ENCODE measurements around the gene CHCHD3. TPM values are rescaled to one million over a fixed set of nuclear protein-coding genes. Genes with fewer than 3 reads are reported as not detected.

CHCHD3 gene
- polyA plus RNA-seq, 5 donors, result 50.0 to 61.4 (median 50.9) TPM

DNA sequence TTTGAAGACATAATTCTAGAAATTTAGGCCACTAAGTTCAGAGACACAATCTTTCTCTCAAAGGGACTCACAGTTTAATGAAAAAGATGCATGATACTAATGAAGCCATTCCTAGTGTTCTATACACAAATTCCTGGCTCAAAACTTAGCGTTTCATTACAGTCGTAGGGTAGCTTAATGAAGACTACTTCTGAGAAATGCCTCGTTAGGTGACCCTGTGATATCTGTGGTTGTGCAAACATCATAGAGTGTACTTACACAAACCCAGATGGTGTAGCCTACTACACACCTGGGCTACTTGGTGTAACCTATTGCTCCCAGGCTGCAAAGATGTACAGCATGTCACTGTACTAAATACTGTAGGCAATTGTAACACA, 488 bp upstream of the CHCHD3 start:
- no peak for DNase-seq

DNA sequence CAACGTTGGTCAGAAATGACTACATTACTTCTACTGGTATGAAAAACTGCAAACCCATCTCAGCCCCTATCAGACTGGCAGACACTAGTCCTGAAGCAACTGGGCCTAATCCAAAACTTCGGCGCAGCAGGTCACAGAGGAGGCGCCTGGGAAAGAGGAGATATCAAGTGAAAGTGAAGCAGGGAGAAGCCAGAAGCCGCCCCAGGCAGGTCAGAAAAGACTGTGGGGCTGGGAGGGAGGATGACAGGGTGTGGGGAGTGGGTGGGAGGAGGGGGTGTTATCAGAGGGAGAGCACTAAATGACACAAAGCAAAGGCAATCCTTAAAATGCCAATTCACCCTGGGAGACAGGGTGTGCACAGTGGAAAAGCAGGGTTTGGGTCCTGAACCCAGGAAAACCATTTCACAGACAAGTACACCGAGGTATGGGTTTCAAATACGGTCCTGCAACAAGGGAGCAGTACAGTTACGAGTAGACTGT, 731 bp downstream of the CHCHD3 start:
- DNase-seq, result no peak

DNA sequence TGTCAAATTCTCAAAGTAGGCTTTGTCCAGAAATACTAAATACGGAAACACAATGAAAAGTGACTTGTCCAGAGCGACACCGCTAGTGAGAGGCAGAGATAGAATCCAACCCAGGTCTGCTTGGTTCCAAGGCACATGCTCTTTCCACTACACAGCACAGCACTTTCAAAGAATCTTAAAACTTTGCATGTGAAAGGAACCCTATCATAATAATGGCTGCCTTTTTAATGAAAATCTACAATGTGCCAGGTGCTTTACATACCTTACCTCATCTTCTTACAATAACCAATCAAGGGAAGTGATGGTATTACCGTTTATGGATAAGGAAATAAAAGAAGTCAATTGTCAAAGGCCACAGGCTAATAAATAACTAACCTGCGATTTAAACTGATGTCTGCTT, 2.6 kb downstream of the CHCHD3 start:
- no peak for DNase-seq

DNA sequence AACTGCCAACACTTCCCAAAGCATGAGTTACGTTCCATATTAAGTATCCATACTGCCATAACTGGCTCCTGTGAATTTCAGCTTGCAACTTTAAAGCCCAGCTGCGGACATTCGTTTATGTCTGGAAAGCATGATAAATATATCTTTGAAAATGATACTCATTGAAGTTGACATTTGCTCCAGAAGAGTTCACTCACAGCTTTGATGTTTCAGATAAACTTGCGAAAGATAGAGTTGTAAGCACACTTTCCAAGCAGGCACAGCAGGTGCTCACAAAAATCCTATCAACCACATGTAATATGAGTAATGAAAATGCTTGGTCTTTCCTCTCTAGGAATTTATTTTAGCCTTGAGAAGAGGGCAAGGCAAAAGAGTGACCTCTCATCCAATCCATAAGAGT, 4.5 kb downstream of the CHCHD3 start:
- no peak for DNase-seq

DNA sequence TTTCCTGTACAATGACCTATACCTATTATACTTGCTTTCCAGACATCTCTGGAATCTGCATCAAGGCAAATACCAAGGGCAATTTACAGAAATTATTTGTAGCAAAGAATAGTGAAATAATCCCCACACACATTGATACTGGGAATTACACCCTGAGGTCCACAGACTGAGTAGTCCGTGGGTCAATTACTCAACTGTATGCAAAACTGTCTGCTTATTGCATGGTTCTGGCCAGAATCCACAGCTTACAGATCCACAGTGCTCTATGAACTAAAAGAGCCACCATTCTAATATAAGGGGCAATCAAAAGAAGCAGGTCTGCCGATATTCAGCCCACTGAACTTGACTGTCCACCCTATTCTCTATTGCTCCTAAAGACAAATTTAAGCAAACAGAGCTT, 5.7 kb downstream of the CHCHD3 start:
- DNase-seq, result no peak

DNA sequence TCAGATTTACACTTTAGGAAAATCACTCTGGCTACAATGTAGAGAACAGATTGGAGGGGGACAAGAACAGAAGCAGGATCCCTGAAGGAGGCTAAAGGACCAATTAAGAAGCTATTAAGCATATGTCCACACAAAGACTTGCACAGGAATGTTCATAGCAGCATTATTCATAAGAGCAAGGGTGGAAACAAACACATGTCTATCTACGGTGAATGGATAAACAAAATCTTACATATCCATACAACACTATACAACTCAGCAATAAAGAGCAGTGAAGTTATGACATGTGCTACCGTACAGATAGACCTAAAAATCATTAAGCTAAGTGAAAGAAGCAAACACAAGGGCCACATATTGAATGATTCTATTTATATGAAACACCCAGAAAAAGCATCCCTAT, 10.4 kb downstream of the CHCHD3 start:
- DNase-seq, result no peak

DNA sequence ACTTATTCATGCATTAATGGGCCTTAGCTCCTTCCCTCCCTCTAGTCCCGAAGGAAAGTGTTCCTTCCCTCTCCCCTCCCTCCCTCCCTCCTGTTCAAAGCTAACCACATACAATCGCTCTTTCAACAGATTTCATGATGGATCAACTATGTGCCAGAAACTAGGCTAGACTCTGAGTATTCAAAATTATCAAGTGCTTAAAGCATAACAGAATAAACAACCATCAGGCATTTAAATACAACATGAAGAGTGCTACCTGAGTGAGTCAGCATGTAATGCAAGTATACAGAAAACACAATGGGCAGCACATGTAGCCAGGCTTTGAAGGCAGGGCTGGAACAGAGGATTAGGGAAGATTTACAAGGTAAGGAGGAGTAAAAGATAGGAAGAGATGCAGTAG, 11.3 kb downstream of the CHCHD3 start:
- DNase-seq, result no peak

DNA sequence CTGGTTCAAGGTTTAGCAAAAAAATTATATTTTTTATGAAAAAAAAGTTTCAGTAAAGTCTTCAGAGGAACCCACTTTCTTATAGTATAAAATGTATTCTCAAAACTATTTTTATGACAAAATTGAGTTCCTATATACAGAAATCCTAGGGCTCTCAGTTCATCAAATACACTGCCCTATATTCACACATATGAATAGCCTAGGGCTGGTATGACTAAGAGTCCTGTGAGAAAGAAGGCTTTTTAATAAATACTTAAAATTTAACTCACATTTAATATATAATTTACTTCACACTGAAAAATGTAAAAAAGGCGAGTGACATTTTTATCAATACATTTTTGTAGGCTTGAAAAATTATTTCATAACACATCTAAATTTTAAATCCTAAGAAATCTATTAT, 16.6 kb downstream of the CHCHD3 start:
- DNase-seq, result no peak

DNA sequence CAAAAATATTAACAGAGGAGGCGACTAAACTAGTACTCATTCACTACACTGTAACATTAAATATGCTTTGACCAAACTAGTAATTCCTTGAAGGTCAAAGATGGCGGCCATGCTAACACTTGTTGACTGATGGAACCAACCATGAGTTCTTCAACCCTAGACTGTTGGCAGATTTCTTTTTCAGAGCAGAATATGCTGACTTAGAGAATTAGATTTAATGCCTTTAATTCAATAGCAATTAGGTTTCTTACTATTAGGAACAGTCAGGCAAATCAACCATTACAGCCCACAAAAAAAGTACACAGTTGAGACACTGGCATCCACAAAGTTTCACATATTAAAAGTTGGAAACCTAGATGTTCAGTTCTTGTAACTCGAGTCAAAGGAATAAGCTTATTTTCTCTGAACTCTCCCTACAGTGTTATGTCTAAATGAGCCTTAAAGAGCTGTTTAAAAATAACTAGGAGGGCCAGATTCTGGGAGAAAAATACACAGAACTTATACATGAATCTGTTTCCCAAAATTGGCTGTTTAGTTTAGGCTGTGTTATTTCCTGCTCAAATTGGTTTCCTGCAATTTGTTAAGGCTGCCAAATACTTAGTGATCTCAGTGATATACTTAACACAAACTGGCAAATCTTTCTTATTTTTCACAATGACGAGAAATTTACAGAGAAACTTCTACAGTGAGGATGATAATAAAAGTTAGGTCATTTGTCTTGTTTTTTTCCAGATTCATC, 17.6 kb downstream of the CHCHD3 start:
- DNase-seq, result no peak

DNA sequence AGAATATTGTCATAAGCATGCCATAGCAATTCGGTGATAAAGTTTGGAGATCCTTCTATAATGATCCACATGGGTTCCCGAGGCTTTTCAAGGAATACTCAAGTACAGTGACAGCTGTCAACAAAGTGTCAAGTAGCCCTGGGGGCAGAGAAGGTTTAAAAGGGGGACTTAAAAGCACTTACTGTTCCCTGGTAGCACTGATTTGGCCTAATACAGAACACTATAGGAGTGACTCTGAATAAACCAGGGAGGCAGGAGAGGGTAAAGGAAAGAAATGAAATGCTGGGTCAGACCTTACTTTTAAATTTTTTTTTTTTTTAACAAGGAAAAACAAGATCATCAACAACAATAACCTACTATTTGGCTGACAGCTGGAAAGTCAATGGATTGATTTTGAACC, 20.1 kb downstream of the CHCHD3 start:
- DNase-seq, result no peak

DNA sequence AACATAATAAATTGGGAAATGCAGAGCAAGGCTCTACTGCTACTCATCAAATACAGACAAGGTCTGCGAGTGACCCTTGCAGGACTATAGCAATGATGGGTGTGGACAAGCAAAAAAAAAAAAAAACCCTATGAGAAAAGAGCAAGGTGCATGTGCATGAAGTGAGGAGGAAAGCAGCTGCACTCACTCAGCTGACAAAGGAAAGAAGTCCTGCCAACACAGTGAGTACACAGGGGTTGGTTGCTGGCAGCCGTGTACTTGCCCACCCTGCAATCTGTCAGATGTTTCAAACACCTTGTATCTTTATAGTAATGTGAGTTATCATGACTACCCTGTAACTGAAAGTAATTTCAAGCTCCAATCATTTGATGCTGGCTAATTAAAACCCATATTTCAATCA, 20.5 kb downstream of the CHCHD3 start:
- DNase-seq, result no peak

DNA sequence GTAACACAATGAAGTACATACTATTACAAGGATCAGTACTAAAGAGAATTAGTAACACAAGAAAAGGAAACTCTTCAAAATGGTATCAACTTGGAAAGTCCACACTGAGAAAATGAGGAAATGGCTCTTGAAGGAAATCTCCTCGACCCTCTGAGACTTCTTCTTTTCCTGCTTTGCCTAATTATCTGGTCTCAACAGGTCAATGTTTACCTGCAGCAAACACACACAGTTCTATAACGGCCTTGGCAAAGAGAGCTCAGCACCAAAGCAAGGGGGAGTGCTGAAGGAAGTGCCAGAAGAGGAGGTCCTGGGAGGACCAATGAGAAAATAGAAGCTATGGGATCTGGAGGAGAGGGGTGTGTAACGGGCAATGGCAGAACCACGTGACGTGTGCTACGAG, 21.9 kb downstream of the CHCHD3 start:
- DNase-seq, result no peak

DNA sequence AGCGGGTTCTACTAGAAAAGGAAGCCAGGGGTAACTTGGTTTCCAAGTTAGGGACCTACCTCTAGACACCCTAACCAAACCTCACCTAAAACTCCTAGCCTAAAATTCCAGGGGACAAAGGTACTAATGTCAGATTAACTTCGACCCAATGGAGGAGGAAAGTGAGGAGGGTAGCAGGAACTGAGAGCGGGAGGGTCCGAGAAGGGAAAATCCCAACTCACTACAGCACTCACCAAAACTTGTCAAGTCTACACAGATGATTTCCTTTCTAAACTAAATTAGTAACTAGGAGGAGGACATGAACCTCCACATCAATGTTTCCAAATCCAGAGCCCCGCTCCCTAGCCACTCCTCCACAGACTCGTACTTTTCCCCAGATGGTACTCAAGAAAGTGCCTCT, 22.6 kb downstream of the CHCHD3 start:
- no peak for DNase-seq

DNA sequence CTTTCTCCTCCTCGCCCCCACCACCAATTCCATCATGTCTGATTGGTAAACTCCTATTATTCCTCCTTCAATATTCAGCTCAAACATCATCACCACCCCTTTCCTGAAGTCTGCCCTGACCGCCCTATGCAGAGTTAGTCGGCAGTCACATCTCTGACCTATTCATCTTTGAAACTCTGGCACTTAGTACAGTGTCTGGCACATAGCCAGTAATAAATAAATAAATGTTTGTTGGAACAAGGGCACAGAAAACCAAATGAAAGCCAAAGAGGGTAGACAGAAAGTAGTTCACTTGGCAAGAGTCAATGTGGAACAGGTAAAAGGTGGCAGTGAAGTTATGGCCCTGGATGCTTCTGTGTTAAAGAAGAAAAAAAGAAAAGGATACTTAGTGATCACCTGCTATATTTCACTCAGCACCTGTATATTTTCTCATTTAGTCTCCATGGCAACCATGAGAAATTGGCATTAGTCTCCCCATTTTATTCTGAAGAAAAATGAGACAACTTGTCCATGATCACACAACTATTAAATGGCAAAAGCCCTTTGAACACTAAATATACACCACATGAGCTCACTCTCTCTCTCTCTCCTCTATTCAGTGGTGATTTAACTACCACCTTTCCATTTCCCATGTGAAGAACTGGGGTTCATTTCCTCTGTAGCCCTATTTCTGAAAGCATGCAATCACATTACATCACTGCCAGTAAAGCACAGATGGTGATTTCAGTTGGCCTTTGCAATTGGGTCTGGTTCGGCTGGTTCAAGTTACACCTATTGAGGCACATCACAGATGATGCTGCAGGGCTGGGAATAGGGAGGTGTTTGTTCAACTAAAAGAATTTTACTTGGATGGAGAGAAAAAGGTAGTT, 25.3 kb downstream of the CHCHD3 start:
- no peak for DNase-seq

DNA sequence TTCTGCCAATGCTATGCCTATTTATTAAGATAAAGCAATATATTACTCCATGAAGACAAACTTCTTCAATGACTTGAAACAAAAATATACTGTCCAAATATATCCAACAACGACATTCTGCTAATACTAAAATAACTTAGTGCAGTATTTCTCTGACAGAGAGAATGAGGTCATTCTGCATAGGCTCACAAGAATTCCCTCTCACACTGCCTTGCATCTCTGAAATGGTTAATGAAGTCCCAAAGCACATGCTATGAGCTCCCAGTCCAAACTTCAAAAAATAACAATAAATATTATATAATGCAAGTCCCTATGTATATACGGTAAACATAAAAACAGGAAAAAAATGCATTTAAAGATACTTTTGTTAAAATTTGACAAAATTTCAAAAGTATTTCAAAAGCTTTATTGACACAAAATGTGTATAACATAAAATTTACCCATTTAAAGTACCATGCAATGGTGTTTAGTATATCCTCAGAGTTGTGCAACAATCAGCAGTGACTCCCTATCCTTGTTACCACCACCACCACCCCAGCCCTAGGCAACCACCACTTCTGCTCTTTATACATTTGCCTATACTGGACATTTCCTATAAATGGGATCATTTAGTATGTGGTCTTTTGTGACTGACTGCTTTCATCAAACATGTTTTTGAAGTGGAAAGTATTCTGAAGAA, 27.6 kb downstream of the CHCHD3 start:
- no peak for DNase-seq

DNA sequence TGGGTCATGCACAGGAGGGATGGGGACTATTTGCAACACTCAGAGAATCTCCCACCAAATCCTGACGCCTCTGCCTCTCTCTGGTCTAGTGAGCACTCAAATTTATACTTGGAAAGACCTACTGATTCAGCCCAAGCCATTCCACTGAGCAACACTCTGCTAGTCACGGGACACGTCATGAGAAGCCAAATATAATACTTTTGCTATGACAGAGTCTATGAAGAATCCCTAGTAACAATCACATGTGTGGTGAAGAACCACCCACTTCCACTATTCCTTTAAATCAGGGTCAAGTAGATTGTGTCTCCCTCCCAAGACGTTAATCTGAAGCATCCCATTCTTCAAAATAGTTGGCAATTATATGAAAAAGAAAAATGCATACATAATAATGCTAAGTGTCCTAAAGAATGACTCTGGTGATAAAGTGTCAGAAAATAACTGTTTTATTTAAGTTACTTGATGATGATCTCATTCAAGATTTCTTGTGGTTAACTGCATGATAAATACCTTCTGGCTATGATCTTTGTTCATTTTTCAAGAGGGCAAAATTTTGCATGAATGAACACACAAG, 28.5 kb downstream of the CHCHD3 start:
- DNase-seq, result no peak

DNA sequence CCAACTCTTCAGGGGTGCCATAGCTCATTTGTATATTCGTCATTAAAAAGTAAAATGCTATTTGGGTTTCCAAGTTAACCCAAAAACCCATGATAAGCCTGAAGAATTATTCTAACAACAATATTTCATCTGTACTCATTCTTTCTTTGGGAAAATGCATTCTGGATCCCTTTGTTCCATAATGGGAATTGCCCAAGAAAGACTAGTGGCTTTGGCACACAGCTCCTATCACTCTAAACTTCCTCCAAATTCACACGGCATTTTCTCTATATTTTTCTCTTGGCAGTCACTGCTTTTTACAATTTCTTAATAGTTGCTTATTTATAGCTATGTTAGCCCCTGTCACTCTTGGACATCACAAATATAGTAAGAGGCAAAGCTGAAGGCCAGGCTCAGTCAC, 29.1 kb downstream of the CHCHD3 start:
- no peak for DNase-seq

DNA sequence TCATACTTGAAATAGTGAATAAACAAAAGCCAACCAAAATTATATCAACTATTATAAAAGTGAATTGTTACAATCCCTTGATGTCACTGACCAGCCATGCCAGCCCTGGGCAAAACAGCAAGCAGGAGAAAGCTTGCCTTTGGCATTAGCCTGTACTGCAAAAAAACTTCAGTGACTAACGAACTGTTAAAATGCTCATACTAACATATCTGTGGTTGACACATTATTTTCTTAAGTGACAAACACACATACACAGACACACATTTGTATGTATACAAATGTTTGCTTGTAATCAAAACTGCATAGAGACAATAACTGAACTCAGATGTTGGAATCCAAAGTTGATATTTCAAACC, 29.5 kb downstream of the CHCHD3 start:
- DNase-seq, result no peak

DNA sequence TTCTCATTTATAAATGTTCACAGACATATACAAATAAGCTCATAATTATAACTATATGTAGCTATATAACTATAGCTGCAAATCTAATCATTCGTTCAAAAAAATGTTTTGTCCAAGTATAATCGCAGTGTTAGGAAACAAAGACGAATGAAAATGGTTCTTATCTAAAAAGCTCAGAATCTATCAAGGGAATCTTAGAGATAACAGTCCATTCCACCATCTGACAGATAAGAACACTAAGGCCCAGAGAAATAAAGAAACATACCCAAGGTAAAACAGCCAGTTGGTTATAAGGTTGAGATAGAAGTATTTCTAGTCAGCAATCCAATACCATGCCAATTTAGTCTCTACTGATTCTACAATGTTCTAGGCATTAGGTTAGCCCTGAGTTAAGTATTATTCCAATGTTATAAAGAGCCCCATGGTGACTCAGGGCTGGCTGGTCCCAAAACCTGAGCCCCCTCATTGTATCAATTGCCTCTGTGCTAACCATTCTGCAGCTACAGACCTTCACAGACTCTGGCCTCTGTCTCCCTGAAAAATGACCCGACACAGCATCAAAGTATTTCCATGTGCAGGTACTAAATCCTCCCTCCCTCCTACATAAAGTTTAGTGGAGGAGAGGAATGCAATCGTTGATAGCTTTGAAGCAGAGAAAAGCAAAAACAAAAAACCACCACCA, 30.0 kb downstream of the CHCHD3 start:
- no peak for DNase-seq

DNA sequence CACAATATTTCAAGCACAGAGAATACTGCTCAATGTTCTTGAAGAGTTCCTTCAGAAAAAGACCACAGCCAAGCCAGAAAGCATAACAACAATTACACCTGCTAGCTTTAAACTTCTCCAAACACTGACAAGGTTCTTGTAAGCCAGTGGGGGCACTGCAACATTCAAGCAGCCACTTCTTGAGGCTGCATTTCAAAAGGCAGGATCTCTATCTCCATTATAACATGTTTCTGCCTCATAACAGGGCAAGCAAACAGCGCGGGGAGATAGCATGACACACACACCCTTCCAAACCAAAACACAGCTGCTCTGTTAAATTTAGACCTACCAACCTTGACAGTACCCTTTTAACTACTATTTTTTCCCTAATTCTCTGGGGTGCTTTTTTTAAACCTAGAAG, 30.8 kb downstream of the CHCHD3 start:
- no peak for DNase-seq

DNA sequence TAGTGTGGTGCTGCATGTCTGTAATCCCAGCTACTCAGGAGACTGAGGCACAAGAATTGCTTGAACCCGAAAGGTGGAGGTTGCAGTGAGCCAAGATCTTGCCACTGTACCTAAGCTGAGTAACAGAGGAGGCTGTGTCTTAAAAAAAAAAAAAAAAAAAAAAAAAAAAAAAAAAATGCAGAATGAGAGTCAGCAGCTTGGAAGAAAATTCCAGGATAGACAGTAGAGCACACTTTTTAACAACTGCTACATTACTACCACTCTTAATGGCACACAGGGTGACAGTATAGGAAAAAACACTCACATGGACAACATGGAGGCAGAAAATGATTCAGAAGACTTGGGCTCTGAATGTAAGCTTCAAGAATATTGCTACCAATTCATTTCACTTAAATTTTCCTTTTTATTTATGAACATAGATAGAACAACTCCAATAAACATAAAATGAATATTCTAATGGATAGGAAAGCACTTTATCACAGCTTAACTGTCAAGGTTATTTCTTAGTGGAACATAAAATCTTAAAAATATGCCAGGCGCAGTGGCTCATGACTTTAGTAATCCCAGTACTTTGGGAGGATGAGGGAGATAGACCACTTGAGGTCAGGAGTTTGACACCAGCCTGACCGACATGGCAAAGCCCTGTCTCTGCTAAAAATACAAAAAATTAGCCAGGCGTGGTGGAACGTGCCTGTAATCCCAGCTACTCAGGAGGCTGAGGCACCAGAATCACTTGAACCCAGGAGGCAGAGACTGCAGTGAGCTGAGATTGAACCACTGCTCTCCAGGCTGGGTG, 31.5 kb downstream of the CHCHD3 start:
- no peak for DNase-seq

Data from right lung (tissue), 5 donors.